Gastrocnemius medialis (tissue), 4 donors: ENCODE data around the gene CPTP. TPM values are rescaled to one million over a fixed set of nuclear protein-coding genes. Genes with fewer than 3 reads are reported as not detected.

Source experiments
- ATAC-seq, 2 donors: fragments of 150-250 bp; one replicate each; pipeline ENCODE4 v1.9.1; 2016
- DNase-seq, 2 donors: peaks; one replicate each; pipeline ENCODE4 v3.0.0-alpha.2; 2019
- H3K27ac ChIP-seq, 4 donors: fragments of 200-600 bp; sonication (generic); 1 replicate in 1 of 4; 2 replicates in 3 of 4; pipeline ENCODE4 v1.5.1; 2016 to 2018; ENCODE audit warnings: mild to moderate bottlenecking in 2 of 4, moderate library complexity in 1 of 4
- H3K27me3 ChIP-seq, 3 donors: fragments of 200-600 bp; sonication (generic) in 2 of 3; 1 replicate in 1 of 3; 2 replicates in 2 of 3; pipeline versions ENCODE4 v1.5.1 to v1.6.0; 2016 to 2019; ENCODE audit warnings: mild to moderate bottlenecking in 1 of 3, moderate library complexity in 1 of 3
- H3K36me3 ChIP-seq, 2 donors: fragments of 200-600 bp; sonication (generic) in 1 of 2; one replicate each; pipeline ENCODE4 v1.5.1; 2017 to 2018
- H3K4me1 ChIP-seq, 2 donors: fragments of 200-600 bp; sonication (generic) in 1 of 2; one replicate each; pipeline ENCODE4 v1.5.1; 2016 to 2017; ENCODE audit warnings: mild to moderate bottlenecking in 2 of 2
- H3K4me3 ChIP-seq, 4 donors: fragments of 200-600 bp; sonication (generic) in 3 of 4; 1 replicate in 1 of 4; 2 replicates in 3 of 4; pipeline ENCODE4 v1.5.1; 2016 to 2019; ENCODE audit warnings: mild to moderate bottlenecking in 2 of 4
- H3K9me3 ChIP-seq, 3 donors: fragments of 200-600 bp; sonication (generic) in 2 of 3; 1 replicate in 1 of 3; 2 replicates in 2 of 3; pipeline ENCODE4 v1.5.1; 2016 to 2019
- POLR2A ChIP-seq, 2 donors: fragments of 450-650 bp; IDR thresholded peaks; one replicate each; pipeline ENCODE4 v1.6.1; 2017; ENCODE audit warnings: antibody characterized with exemption in 2 of 2, mild to moderate bottlenecking in 2 of 2, moderate library complexity in 2 of 2
- in situ Hi-C, 4 donors: fragments of 200-750 bp; cut with MboI; loops; one replicate each; pipeline versions ENCODE4 v1.15.0 to v1.8.0; 2017; ENCODE audit warnings: low sequenced_read_pairs in 4 of 4
- intact Hi-C: fragments of 100-400 bp; cut with DNase I; formaldehyde crosslinking; loops from one replicate; pipeline ENCODE4 v1.15.1; 2023; ENCODE audit warnings: low total_unique reads
- total RNA-seq, 4 donors: library from RNA; depleted of rRNA; stranded (reverse); fragments of >200 nt; gene quantifications; one replicate each; pipeline versions ENCODE4 v1.1.0 to v1.2.3, GENCODE V29; 2016
- TF ChIP-seq, protein P1 (sequence below), 5 experiments: fragments of 450-650 bp in 3 of 5; fragments of 200-600 bp in 2 of 5; sonication (generic) in 2 of 5; IDR thresholded peaks in 4 of 5; conservative IDR thresholded peaks in 1 of 5; 1 replicate in 4 of 5; 2 replicates in 1 of 5; pipeline ENCODE4 v1.5.1; 2016 to 2019; ENCODE audit warnings: antibody characterized with exemption in 5 of 5, mild to moderate bottlenecking in 3 of 5, moderate library complexity in 3 of 5

Gene CPTP
- total RNA-seq, 4 donors from 2014 or later = 22.7 to 64.9 (median 34.0) TPM

DNA sequence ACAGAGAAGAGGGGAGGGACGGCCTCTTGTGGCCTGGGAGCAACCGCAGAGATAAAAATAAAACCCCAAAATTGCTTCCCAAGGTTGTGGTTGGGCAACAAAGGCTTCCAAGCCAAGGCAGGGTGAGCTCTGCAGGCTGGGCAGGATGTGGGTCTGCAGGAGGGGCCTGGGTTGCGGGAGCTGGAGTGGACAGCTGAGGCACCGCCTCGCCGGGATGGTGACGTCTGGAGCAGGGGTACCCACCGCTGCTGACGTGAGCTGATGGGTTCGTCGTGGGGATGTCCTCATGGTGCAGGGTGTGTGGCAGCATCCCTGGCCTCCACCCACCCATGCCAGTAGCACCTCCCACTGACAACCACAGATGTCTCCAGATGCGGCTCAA is 46.8 kb downstream of the CPTP start:
- no peak for TF ChIP-seq POLR2A (IDR thresholded peaks at IDR 0.05)
- TF ChIP-seq, protein P1, sequence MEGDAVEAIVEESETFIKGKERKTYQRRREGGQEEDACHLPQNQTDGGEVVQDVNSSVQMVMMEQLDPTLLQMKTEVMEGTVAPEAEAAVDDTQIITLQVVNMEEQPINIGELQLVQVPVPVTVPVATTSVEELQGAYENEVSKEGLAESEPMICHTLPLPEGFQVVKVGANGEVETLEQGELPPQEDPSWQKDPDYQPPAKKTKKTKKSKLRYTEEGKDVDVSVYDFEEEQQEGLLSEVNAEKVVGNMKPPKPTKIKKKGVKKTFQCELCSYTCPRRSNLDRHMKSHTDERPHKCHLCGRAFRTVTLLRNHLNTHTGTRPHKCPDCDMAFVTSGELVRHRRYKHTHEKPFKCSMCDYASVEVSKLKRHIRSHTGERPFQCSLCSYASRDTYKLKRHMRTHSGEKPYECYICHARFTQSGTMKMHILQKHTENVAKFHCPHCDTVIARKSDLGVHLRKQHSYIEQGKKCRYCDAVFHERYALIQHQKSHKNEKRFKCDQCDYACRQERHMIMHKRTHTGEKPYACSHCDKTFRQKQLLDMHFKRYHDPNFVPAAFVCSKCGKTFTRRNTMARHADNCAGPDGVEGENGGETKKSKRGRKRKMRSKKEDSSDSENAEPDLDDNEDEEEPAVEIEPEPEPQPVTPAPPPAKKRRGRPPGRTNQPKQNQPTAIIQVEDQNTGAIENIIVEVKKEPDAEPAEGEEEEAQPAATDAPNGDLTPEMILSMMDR (IDR thresholded peaks at IDR 0.05 in 4 of 5, conservative IDR thresholded peaks at IDR 0.05 in 1 of 5) = no peak
- in situ Hi-C loops = no loop called here
- ATAC-seq = no peak
- Histone ChIP-seq H3K27ac (no peak overlapping the region), H3K4me3 (no peak overlapping the region), H3K36me3 (peaks cover 0 to 11% of the 10 kb centered on the region in 2 donors), H3K4me1 (peaks cover 28 to 37% of the 10 kb centered on the region in 2 donors), H3K9me3 (no peaks in the 10 kb centered on the region), H3K27me3 (no peaks in the 10 kb centered on the region)
- intact Hi-C loops = loop anchor here (10.0 kb wide), 1 partner anchor 133 kb away; no protein-coding TSS in a partner anchor
- DNase-seq = no peak

DNA sequence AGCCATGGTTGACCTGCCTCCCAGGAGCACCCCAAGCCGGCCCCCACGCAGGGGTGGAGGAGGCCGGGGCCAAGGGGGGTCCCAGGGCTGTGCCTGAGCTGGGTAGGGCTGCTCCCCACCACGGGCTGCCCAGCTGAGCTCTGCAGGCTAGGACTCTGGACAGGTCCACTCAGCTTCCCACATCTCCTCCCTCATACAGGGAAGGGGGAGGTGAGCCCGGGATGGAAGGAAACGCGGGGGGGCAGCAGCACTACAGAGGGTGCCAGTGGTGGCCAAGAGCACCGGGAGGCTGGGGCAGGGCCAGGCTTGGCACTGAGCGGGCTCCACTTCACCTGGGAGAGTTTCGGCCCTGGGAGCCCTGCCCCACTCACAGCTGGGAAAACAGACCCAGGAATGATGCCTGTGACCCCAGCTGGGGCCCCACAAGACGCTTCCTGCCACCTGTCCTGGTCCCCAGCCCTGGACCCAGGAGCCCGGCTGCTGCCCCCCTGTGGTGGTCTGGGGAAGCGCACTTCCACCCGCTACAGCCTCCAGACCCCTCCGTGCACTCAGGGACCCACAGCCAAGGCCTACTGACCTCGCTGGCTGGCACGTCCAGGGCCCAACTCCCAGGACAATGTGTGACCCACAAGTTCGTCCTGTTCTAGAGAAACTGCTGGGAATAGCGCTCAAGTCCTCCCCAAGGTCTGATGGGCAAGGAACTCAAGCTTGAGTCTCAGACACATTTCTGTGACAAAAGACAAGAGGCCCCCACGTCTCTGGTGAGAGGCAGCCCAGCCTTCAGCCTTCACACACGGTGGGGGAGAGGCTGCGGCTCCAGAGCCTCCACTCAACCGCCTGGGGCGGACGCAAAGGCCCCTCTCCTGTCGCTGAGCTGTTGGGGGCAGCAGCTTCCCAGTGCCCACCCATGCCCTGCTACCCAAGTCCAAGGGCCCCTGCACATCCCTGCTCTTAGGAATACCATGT is 47.4 kb downstream of the CPTP start:
- Histone ChIP-seq H3K4me3 (no peak overlapping the region), H3K9me3 (no peaks in the 10 kb centered on the region), H3K27ac (peak overlapping the region; percentile 5 to 51 (median 38)), H3K36me3 (peaks cover 0 to 11% of the 10 kb centered on the region in 2 donors), H3K27me3 (no peaks in the 10 kb centered on the region), H3K4me1 (peaks cover 28 to 38% of the 10 kb centered on the region in 2 donors)
- in situ Hi-C loops (no loop called here), intact Hi-C loops (loop anchor here (1.0 to 10.0 kb wide), 2 partner anchors 18 to 133 kb away; no protein-coding TSS in a partner anchor)
- ATAC-seq (peak in 1 of 2 donors; percentile 17), DNase-seq (peak in 1 of 2 donors; percentile 63)
- TF ChIP-seq POLR2A (IDR thresholded peaks at IDR 0.05) = no peak
- TF ChIP-seq, protein P1 (IDR thresholded peaks at IDR 0.05 in 4 of 5, conservative IDR thresholded peaks at IDR 0.05 in 1 of 5) = peak; percentile 89 to 97 (median 94)

DNA sequence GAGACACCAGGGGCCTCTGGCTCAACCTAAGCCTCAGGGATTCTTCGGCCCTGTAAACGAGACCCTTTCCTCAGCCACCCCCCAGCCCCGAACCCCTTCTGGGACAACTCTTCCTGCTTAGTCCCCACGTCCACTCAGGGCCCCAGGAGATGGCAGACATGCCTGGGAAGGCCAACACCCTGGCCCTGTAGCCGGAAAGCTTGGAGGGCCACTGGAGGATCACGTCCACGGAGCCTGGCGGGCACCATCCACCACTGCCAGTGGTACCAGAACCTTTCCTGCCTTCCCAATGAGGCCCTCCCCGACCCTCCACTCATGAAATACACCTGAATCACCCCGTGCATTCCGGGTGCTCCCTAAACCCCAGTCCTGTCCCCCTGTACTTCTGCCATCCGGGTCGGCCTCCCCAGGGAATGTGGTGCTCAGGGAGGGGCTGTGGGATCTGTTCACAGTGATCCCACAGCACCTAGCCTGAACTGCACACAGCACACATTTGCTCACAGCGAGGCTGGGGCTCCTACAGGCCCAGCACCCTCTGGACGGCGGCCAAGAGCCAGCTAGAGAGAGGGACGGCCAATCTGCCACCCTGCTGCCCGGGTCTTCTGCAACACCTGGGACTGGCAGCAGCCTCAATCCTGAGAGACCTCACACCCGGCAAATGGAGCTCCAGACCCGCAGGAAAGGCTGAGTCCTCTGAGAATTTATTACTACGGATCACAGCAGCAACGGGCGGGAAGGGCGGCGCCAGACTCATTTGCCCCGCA is 48.6 kb downstream of the CPTP start:
- Histone ChIP-seq H3K9me3 (no peaks in the 10 kb centered on the region), H3K4me1 (peaks cover 28 to 38% of the 10 kb centered on the region in 2 donors), H3K27ac (peak overlapping the region in 1 of 4 donors; percentile 96), H3K4me3 (peak overlapping the region in 1 of 4 donors; percentile 95), H3K36me3 (peaks cover 0 to 11% of the 10 kb centered on the region in 2 donors), H3K27me3 (no peaks in the 10 kb centered on the region)
- in situ Hi-C loops (no loop called here), intact Hi-C loops (loop anchor here (10.0 kb wide), 1 partner anchor 132 kb away; no protein-coding TSS in a partner anchor)
- TF ChIP-seq, protein P1 (IDR thresholded peaks at IDR 0.05 in 4 of 5, conservative IDR thresholded peaks at IDR 0.05 in 1 of 5) = no peak
- TF ChIP-seq POLR2A (IDR thresholded peaks at IDR 0.05) = no peak
- DNase-seq = no peak
- no peak for ATAC-seq

DNA sequence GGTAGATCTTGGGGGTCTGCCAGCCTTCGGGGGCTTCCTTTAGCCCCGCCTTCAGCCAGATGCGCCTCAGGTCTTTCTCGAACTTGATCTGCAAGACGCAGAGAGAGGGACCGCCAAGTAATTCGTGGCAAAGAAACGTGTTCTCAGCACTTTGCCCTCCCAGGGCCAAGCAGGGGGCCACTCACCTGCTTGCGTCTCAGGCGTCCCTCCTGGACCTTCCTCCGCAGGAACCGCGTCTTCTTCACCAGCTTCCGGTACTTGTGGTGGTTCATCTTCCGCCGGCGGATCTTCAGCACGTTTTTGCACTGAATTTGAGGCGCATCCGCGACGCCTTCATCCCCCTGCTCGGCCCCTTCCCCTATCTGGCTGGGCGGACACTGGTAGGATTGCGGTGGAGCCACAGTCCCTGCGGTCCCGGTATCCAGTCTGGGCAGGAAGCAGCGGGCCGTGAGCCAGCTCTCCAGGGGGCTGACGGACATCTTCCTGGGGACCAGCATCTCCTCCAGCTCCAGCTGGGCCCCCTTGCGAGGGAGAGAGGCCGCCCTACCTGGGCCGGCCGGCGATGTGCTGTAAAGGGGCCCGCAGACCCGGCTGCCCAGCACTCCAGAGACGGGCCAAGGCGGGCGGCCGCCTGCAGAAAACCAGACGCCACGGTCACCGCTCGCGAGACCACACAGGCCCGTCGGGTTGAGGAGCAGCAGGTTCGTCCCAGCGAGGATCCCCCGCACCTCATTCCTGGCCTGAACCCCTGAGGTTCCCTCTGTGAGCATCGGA is 49.4 kb downstream of the CPTP start:
- in situ Hi-C loops (no loop called here), intact Hi-C loops (loop anchor here (10.0 kb wide), 1 partner anchor 131 kb away; no protein-coding TSS in a partner anchor)
- H3K9me3 ChIP-seq = no peaks in the 10 kb centered on the region
- peaks cover 0 to 11% of the 10 kb centered on the region in 2 donors for H3K36me3 ChIP-seq
- H3K27me3 ChIP-seq = no peaks in the 10 kb centered on the region
- TF ChIP-seq, protein P1 (IDR thresholded peaks at IDR 0.05 in 4 of 5, conservative IDR thresholded peaks at IDR 0.05 in 1 of 5) = no peak
- TF ChIP-seq POLR2A (IDR thresholded peaks at IDR 0.05) = no peak
- DNase-seq = no peak
- H3K27ac ChIP-seq = peak overlapping the region; percentile 83 to 96 (median 94)
- peaks cover 28 to 38% of the 10 kb centered on the region in 2 donors for H3K4me1 ChIP-seq
- H3K4me3 ChIP-seq = peak overlapping the region; percentile 80 to 95 (median 94)
- ATAC-seq = no peak
